Endothelial cell (in vitro differentiated cells): ENCODE results near the gene CALML3. TPM values are rescaled to one million over a fixed set of nuclear protein-coding genes. Genes with fewer than 3 reads are reported as not detected.

Experiments used
- DNase-seq: peaks from one replicate; pipeline ENCODE4 v3.0.0; 2021; ENCODE audit warnings: low spot score
- H3K27ac Mint-ChIP-seq: one replicate; pipeline ENCODE4 v1.8.0; 2021; ENCODE audit warnings: mixed read lengths, inconsistent platforms; ENCODE audit not compliant: unreplicated experiment
- H3K27me3 Mint-ChIP-seq: one replicate; pipeline ENCODE4 v1.8.0; 2021; ENCODE audit warnings: mild to moderate bottlenecking, moderate library complexity, mixed read lengths, inconsistent platforms; ENCODE audit not compliant: unreplicated experiment
- H3K36me3 Mint-ChIP-seq: one replicate; pipeline ENCODE4 v1.8.0; 2021; ENCODE audit warnings: mild to moderate bottlenecking, low read depth, mixed read lengths, inconsistent platforms; ENCODE audit not compliant: unreplicated experiment
- H3K4me1 Mint-ChIP-seq: one replicate; pipeline ENCODE4 v1.8.0; 2021; ENCODE audit warnings: mild to moderate bottlenecking, mixed read lengths, inconsistent platforms; ENCODE audit not compliant: unreplicated experiment
- H3K4me3 Mint-ChIP-seq: one replicate; pipeline ENCODE4 v1.8.0; 2021; ENCODE audit warnings: mild to moderate bottlenecking, mixed read lengths, inconsistent platforms; ENCODE audit not compliant: unreplicated experiment
- H3K9me3 Mint-ChIP-seq: one replicate; pipeline ENCODE4 v1.8.0; 2021; ENCODE audit warnings: mixed read lengths, inconsistent platforms; ENCODE audit not compliant: unreplicated experiment
- total RNA-seq: library from RNA; stranded (reverse); fragmentation: NEBNext Ultra II Directional; extraction: Animal tissue kit (Norgen Biotek cat#: 25700); gene quantifications from one replicate; pipeline ENCODE4 v1.2.1, GENCODE V29; 2021; ENCODE audit not compliant: unreplicated experiment
- TF ChIP-seq, protein P1 (sequence below): fragments of 200-600 bp; sonication (generic); IDR thresholded peaks from one replicate; pipeline ENCODE4 v1.5.0; 2021; ENCODE audit warnings: antibody characterized with exemption; ENCODE audit not compliant: unreplicated experiment

CALML3 gene
- total RNA-seq, 1 donor from 2014 or later: not detected

DNA sequence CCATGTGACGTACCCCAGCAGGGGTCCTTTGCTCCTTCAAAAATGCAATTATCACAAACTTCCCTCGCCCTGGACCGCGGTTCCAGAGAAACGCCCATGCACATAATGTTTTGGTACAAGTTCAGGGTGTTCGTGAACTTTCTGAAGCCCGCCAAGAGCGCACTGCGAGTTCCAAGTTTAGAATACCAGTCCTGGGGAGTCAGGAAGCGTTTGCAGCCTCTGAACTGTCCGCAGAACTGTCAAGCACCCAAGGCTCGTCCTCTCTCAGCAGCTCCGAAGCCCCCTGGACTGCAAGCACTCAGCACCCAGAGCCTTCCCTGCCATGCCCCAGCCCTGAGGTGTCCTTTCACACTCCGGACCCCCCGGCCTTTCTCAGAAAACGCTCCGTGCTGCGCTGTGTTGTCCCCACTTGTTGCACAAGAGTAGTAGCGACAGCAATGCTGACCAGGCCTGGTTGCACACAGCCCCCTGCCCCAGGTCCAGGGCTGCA is 30.3 kb downstream of the CALML3 start:
- Mint-ChIP-seq H3K4me3 (no peak overlapping the region), H3K27ac (no peak overlapping the region), H3K9me3 (no peaks in the 10 kb centered on the region), H3K36me3 (no peaks in the 10 kb centered on the region), H3K4me1 (peaks cover 33% of the 10 kb centered on the region), H3K27me3 (peaks cover 10% of the 10 kb centered on the region)
- no peak for DNase-seq
- TF ChIP-seq, protein P1, sequence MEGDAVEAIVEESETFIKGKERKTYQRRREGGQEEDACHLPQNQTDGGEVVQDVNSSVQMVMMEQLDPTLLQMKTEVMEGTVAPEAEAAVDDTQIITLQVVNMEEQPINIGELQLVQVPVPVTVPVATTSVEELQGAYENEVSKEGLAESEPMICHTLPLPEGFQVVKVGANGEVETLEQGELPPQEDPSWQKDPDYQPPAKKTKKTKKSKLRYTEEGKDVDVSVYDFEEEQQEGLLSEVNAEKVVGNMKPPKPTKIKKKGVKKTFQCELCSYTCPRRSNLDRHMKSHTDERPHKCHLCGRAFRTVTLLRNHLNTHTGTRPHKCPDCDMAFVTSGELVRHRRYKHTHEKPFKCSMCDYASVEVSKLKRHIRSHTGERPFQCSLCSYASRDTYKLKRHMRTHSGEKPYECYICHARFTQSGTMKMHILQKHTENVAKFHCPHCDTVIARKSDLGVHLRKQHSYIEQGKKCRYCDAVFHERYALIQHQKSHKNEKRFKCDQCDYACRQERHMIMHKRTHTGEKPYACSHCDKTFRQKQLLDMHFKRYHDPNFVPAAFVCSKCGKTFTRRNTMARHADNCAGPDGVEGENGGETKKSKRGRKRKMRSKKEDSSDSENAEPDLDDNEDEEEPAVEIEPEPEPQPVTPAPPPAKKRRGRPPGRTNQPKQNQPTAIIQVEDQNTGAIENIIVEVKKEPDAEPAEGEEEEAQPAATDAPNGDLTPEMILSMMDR: no peak

DNA sequence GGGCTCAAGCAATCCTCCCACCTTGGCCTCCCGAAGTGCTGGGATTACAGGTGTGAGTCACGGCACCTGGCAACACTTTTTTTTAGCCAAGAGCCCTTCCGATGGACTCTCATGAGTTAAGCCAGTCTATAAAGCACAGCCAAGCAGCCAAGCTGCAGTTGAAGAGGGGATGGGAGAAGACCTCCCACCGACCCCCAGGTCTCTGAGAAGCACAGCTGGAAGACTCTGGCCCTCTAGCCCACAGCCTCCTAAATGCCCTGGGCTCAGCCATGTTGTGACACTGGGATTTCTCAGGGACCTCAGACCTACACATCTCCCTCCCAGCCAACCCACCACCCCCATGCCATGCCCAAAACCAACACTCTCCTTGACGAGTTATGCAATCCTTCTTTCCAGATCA is 31.1 kb downstream of the CALML3 start:
- Mint-ChIP-seq H3K4me3 (no peak overlapping the region), H3K36me3 (no peaks in the 10 kb centered on the region), H3K9me3 (no peaks in the 10 kb centered on the region), H3K27ac (no peak overlapping the region), H3K4me1 (peaks cover 39% of the 10 kb centered on the region), H3K27me3 (peaks cover 7% of the 10 kb centered on the region)
- TF ChIP-seq, protein P1: no peak
- no peak for DNase-seq

DNA sequence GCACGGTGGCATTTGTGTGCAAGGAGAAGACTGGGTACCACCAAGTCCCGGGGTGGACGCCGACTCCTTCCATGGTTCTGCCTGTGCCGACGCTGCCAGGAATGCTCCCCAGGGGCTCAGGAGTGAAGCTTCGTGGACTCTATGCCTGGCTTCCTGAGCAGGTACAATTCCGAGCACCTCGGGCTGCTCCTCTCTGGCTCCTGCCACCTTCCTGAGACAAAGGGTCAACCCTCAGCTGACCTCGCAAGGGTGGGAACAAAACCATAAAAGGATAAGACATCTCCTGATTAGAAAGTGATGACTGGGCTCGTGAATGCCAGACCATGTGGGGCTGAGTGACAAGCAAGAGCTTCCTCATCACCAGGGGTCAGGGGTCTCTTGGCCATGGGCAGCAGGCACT is 31.8 kb downstream of the CALML3 start:
- H3K36me3 Mint-ChIP-seq: no peaks in the 10 kb centered on the region

DNA sequence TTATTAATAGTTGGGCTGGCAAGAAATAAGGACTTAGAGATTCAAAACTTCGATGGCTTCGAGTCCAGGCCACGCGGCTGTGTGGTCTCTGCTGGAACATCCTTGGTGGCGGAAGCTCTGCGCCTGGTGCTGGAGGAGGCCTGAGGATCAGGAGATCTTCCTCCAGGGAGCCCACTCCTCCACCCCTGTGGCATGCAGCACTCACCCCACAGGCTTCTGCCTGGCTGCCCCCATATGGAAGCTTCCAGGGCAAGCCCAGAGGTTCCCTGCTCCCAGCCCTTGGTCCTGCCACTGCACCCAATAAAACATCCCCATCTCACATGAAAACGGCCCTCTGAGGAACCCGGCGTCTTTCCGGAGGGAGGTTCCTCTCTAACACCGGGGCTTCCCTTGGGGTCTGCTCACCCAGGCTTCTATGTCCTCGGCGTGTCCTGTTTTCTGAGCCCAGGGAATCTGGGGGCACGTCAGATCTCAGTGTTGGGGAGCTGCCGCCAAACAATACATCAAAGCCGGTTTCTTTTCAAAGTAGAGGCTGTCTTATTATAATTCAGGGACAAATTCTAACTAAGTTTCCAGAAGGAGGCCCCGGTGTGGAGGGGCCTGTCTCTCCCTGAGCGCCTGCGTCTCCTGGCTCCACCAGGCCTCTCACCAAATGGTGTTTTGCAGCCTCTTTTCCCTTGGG is 32.4 kb downstream of the CALML3 start:
- Mint-ChIP-seq H3K27ac (no peak overlapping the region), H3K27me3 (peaks cover 6% of the 10 kb centered on the region), H3K9me3 (no peaks in the 10 kb centered on the region), H3K4me3 (no peak overlapping the region), H3K4me1 (peaks cover 39% of the 10 kb centered on the region), H3K36me3 (no peaks in the 10 kb centered on the region)
- TF ChIP-seq, protein P1: no peak
- no peak for DNase-seq

More for the DNA sequence above, 31.8 kb downstream of the CALML3 start:
- H3K27ac Mint-ChIP-seq: no peak overlapping the region
- no peak for DNase-seq
- peaks cover 6% of the 10 kb centered on the region for H3K27me3 Mint-ChIP-seq
- TF ChIP-seq, protein P1: no peak
- no peak overlapping the region for H3K4me3 Mint-ChIP-seq
- no peaks in the 10 kb centered on the region for H3K9me3 Mint-ChIP-seq
- H3K4me1 Mint-ChIP-seq: peaks cover 39% of the 10 kb centered on the region
